OCI-LY1 (cell line): ENCODE measurements around the gene CEP78.

Source experiments
- CTCF ChIP-seq: fragments of 200-600 bp; sonication (generic), shearing (Covaris generic); IDR thresholded peaks from 2 replicates; pipeline ENCODE4 v1.5.1; 2017; ENCODE audit warnings: mild to moderate bottlenecking, antibody characterized with exemption, low read length, moderate library complexity, mixed read lengths
- EZH2 ChIP-seq: fragments of 200-600 bp; sonication (generic), shearing (Covaris generic); IDR thresholded peaks from 2 replicates; pipeline ENCODE4 v1.8.0; 2017; ENCODE audit warnings: borderline replicate concordance, mixed run types, mild to moderate bottlenecking, antibody characterized with exemption, low read length, moderate library complexity, mixed read lengths

GRCh38 chr9:78288214-78288892 is 52.5 kb downstream of the CEP78 start:
- no peak for TF ChIP-seq CTCF
- TF ChIP-seq EZH2, result no peak
